NT2/D1 (cell line): ENCODE data around the gene TMBIM1.

ENCODE experiments used
- YY1 ChIP-seq: IDR thresholded peaks from 2 replicates; pipeline ENCODE4 v1.6.1; 2011; ENCODE audit not compliant: insufficient read length, insufficient read depth
- ZNF274 ChIP-seq: IDR thresholded peaks from 2 replicates; pipeline ENCODE4 v1.6.1; 2011; ENCODE audit warnings: mild to moderate bottlenecking, low read depth, low read length

GRCh38 chr2:218318241-218318640 is 25.9 kb upstream of the TMBIM1 start:
- TF ChIP-seq YY1 (no peak), ZNF274 (no peak)
